Neural cell (in vitro differentiated cells): ENCODE results near the gene HCN1. TPM values are rescaled to one million over a fixed set of nuclear protein-coding genes. Genes with fewer than 3 reads are reported as not detected.

Source experiments
- H2AFZ ChIP-seq: fragments of 200-600, 300-800 bp; sonication (generic), shearing (Covaris generic); 2 replicates; pipeline ENCODE4 v1.6.0; 2014; ENCODE audit warnings: low read depth, mild to moderate bottlenecking, antibody characterized with exemption, low read length, moderate library complexity
- H3F3A ChIP-seq: fragments of 200-600 bp; shearing (Covaris generic); 2 replicates; pipeline ENCODE4 v1.6.1; 2016; ENCODE audit warnings: mild to moderate bottlenecking, moderate library complexity, mixed read lengths, antibody characterized with exemption, low read length; ENCODE audit not compliant: insufficient read depth, poor library complexity, severe bottlenecking
- H3K27ac ChIP-seq: fragments of 200-600, 300-800 bp; sonication (generic), shearing (Covaris generic); 2 replicates; pipeline ENCODE4 v1.5.1; 2014; ENCODE audit warnings: mild to moderate bottlenecking, low read length, moderate library complexity
- H3K27me3 ChIP-seq: fragments of 300-800, 200-600 bp; sonication (generic), shearing (Covaris generic); 2 replicates; pipeline ENCODE4 v1.6.0; 2014; ENCODE audit warnings: mild to moderate bottlenecking, low read depth, low read length, moderate library complexity; ENCODE audit not compliant: insufficient read depth
- H3K36me3 ChIP-seq: fragments of 300-800, 200-600 bp; sonication (generic), shearing (Covaris generic); 2 replicates; pipeline ENCODE4 v1.5.1; 2014; ENCODE audit warnings: mild to moderate bottlenecking, antibody characterized with exemption, low read length, moderate library complexity; ENCODE audit not compliant: insufficient read depth
- H3K4me2 ChIP-seq: fragments of 300-800, 200-600 bp; sonication (generic), shearing (Covaris generic); 2 replicates; pipeline ENCODE4 v1.6.0; 2014; ENCODE audit warnings: mild to moderate bottlenecking, low read length
- H3K4me3 ChIP-seq: fragments of 300-800, 200-600 bp; sonication (generic), shearing (Covaris generic); 2 replicates; pipeline ENCODE4 v1.5.1; 2014; ENCODE audit warnings: mild to moderate bottlenecking, low read length, moderate library complexity
- H3K79me2 ChIP-seq: fragments of 200-600 bp; shearing (Covaris generic); replicated peaks from 2 replicates; pipeline ENCODE4 v1.6.0; 2014; ENCODE audit warnings: mild to moderate bottlenecking, low read length, moderate library complexity; ENCODE audit not compliant: insufficient read depth
- H3K9ac ChIP-seq: fragments of 300-800, 200-600 bp; sonication (generic), shearing (Covaris generic); 2 replicates; pipeline ENCODE4 v1.6.1; 2016; ENCODE audit warnings: mild to moderate bottlenecking, low read length, mixed read lengths
- H3K9me2 ChIP-seq: fragments of 200-600 bp; shearing (Covaris generic); 2 replicates; pipeline ENCODE4 v1.6.1; 2016; ENCODE audit warnings: mild to moderate bottlenecking, low read length, mixed read lengths; ENCODE audit not compliant: insufficient read depth
- H3K9me3 ChIP-seq: fragments of 200-600, 300-800 bp; sonication (generic), shearing (Covaris generic); 2 replicates; pipeline ENCODE4 v1.6.1; 2016; ENCODE audit warnings: mild to moderate bottlenecking, mixed run types, low read length, moderate library complexity, mixed read lengths
- H4K20me1 ChIP-seq: fragments of 200-600 bp; shearing (Covaris generic); 2 replicates; pipeline ENCODE4 v1.6.1; 2016; ENCODE audit warnings: mild to moderate bottlenecking, mixed run types; ENCODE audit not compliant: insufficient read depth
- EP300 ChIP-seq: fragments of 450-650 bp; conservative IDR thresholded peaks from 2 replicates; pipeline ENCODE4 v1.6.1; 2014; ENCODE audit warnings: antibody characterized with exemption, mild to moderate bottlenecking, moderate library complexity; ENCODE audit not compliant: poor library complexity, severe bottlenecking
- EZH2 ChIP-seq: fragments of 200-600, 300-800 bp; shearing (Covaris generic), sonication (generic); IDR thresholded peaks from 2 replicates; pipeline ENCODE4 v1.6.1; 2014; ENCODE audit warnings: antibody characterized with exemption, low read length, borderline replicate concordance, mild to moderate bottlenecking; ENCODE audit not compliant: insufficient read depth, poor library complexity, severe bottlenecking
- MXI1 ChIP-seq: fragments of 450-650 bp; conservative IDR thresholded peaks from 2 replicates; pipeline ENCODE4 v1.6.1; 2014; ENCODE audit warnings: antibody characterized with exemption, mild to moderate bottlenecking; ENCODE audit not compliant: poor library complexity, severe bottlenecking
- POLR2AphosphoS5 ChIP-seq: IDR thresholded peaks from 2 replicates; pipeline ENCODE4 v1.6.1; 2012
- RAD21 ChIP-seq: fragments of 450-650 bp; conservative IDR thresholded peaks from 2 replicates; pipeline ENCODE4 v1.6.1; 2014; ENCODE audit warnings: antibody characterized with exemption, mild to moderate bottlenecking, moderate library complexity
- SMC3 ChIP-seq: fragments of 450-650 bp; conservative IDR thresholded peaks from 2 replicates; pipeline ENCODE4 v1.6.1; 2014; ENCODE audit warnings: antibody characterized with exemption, mild to moderate bottlenecking, moderate library complexity; ENCODE audit not compliant: poor library complexity
- TAF1 ChIP-seq: IDR thresholded peaks from 2 replicates; pipeline ENCODE4 v1.6.1; 2012; ENCODE audit warnings: low read depth
- polyA plus RNA-seq: library from polyadenylated mRNA; depleted of rRNA; stranded (reverse); fragments of >200 nt; gene quantifications from 2 replicates; pipeline ENCODE4 v1.2.3, GENCODE V29; 2014
- TF ChIP-seq, protein P1 (sequence below): IDR thresholded peaks from 2 replicates; pipeline ENCODE4 v1.6.1; 2012; ENCODE audit warnings: borderline replicate concordance
- TF ChIP-seq, protein P2 (sequence below): fragments of 450-650 bp; IDR thresholded peaks from 2 replicates; pipeline ENCODE4 v1.5.1; 2014; ENCODE audit warnings: antibody characterized with exemption, mild to moderate bottlenecking, moderate library complexity; ENCODE audit not compliant: poor library complexity, severe bottlenecking

Gene HCN1
- polyA plus RNA-seq, 1 donor from 2014 or later: 1.4 TPM

- H2AFZ ChIP-seq: no peak overlapping the region
Observed at GRCh38 chr5:45680950-45681349, 15.2 kb downstream of the HCN1 start.

GRCh38 chr5:45677524-45677923, 18.7 kb downstream of the HCN1 start:
- Histone ChIP-seq H3K4me2 (no peak overlapping the region), H3F3A (no peaks in the 10 kb centered on the region), H3K9ac (no peak overlapping the region), H3K36me3 (no peaks in the 10 kb centered on the region), H3K27me3 (no peaks in the 10 kb centered on the region), H3K27ac (no peak overlapping the region), H2AFZ (no peak overlapping the region), H4K20me1 (no peaks in the 10 kb centered on the region), H3K79me2 (no peaks in the 10 kb centered on the region), H3K9me3 (no peaks in the 10 kb centered on the region), H3K4me3 (no peak overlapping the region), H3K9me2 (no peaks in the 10 kb centered on the region)
- TF ChIP-seq MXI1 (no peak), EP300 (no peak), POLR2AphosphoS5 (no peak), EZH2 (no peak), TAF1 (no peak), SMC3 (no peak), RAD21 (no peak)
- TF ChIP-seq, protein P1, sequence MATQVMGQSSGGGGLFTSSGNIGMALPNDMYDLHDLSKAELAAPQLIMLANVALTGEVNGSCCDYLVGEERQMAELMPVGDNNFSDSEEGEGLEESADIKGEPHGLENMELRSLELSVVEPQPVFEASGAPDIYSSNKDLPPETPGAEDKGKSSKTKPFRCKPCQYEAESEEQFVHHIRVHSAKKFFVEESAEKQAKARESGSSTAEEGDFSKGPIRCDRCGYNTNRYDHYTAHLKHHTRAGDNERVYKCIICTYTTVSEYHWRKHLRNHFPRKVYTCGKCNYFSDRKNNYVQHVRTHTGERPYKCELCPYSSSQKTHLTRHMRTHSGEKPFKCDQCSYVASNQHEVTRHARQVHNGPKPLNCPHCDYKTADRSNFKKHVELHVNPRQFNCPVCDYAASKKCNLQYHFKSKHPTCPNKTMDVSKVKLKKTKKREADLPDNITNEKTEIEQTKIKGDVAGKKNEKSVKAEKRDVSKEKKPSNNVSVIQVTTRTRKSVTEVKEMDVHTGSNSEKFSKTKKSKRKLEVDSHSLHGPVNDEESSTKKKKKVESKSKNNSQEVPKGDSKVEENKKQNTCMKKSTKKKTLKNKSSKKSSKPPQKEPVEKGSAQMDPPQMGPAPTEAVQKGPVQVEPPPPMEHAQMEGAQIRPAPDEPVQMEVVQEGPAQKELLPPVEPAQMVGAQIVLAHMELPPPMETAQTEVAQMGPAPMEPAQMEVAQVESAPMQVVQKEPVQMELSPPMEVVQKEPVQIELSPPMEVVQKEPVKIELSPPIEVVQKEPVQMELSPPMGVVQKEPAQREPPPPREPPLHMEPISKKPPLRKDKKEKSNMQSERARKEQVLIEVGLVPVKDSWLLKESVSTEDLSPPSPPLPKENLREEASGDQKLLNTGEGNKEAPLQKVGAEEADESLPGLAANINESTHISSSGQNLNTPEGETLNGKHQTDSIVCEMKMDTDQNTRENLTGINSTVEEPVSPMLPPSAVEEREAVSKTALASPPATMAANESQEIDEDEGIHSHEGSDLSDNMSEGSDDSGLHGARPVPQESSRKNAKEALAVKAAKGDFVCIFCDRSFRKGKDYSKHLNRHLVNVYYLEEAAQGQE: no peak
- TF ChIP-seq, protein P2, sequence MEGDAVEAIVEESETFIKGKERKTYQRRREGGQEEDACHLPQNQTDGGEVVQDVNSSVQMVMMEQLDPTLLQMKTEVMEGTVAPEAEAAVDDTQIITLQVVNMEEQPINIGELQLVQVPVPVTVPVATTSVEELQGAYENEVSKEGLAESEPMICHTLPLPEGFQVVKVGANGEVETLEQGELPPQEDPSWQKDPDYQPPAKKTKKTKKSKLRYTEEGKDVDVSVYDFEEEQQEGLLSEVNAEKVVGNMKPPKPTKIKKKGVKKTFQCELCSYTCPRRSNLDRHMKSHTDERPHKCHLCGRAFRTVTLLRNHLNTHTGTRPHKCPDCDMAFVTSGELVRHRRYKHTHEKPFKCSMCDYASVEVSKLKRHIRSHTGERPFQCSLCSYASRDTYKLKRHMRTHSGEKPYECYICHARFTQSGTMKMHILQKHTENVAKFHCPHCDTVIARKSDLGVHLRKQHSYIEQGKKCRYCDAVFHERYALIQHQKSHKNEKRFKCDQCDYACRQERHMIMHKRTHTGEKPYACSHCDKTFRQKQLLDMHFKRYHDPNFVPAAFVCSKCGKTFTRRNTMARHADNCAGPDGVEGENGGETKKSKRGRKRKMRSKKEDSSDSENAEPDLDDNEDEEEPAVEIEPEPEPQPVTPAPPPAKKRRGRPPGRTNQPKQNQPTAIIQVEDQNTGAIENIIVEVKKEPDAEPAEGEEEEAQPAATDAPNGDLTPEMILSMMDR: no peak

More at GRCh38 chr5:45680950-45681349, 15.2 kb downstream of the HCN1 start:
- Histone ChIP-seq H3K4me2 (no peak overlapping the region), H4K20me1 (no peaks in the 10 kb centered on the region), H3K4me3 (no peak overlapping the region), H3F3A (no peaks in the 10 kb centered on the region), H3K9ac (no peak overlapping the region), H3K27me3 (no peaks in the 10 kb centered on the region), H3K9me2 (no peaks in the 10 kb centered on the region), H3K79me2 (no peaks in the 10 kb centered on the region), H3K27ac (no peak overlapping the region), H3K36me3 (no peaks in the 10 kb centered on the region), H3K9me3 (no peaks in the 10 kb centered on the region)
- TF ChIP-seq EZH2: no peak
- no peak for TF ChIP-seq RAD21
- TF ChIP-seq, protein P1: no peak
- no peak for TF ChIP-seq EP300
- no peak for TF ChIP-seq TAF1
- TF ChIP-seq MXI1: no peak
- TF ChIP-seq SMC3: no peak
- TF ChIP-seq, protein P2: no peak
- TF ChIP-seq POLR2AphosphoS5: no peak
